ENCODE measurements around the gene CDK15. TPM values are rescaled to one million over a fixed set of nuclear protein-coding genes. Genes with fewer than 3 reads are reported as not detected.
"Not testable (repeated sequence)": the region's sequence is repeated elsewhere in the genome, so short reads cannot be mapped to it uniquely, and the experiment has no call there.

The CDK15 gene
- 0.21 TPM in 2 replicates for total RNA-seq

DNA sequence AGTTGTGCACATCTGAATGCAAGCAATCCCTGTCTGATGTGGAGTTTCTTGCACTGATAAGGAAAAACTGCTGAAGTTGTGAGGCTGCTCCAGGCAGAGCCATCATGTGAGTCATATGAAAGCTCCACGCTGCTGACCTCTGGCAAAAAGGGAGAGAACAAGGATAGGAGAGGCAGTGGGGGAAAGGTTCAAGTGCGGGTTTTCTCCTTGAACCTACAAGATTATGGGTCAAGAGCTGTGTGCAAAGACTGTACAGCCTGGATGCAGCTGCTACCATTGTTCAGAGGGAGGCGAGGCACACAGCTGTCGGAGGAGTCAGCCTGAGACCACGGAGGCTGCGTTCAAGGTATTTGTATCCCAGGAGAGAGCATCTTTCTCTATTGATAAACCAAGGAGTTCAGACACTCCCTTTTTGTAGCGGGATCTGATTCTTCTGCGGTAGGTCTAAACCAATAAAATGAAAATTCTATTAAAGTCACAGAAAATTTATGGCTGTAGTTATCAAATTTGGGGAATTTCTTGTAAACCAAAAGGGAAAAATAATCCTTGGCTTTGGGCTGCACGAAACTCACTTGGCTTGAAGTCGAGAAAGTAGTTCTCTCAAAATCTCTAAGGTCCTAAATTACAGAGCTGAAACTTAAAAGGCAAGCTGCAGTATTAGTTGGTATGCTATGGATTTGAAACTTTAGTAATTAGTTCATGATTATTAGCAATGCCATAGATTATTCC is at the start of gene CDK15:
TSS of gene CDK15 (plus strand) at position 96 of the 729 bp plus-strand sequence. CDS start at position 224, 128 bp downstream.
- Histone ChIP-seq H3K36me3 (ENCODE audit: control insufficient read depth, insufficient read depth, low read length) (no peaks in the 10 kb centered on the region), H3K4me3 (ENCODE audit: low read depth, low read length) (no peak within 1 kb of the TSS), H3K27me3 (ENCODE audit: control insufficient read depth, insufficient read depth, low read length) (no peaks in the 10 kb centered on the region)
- DNase-seq (ENCODE audit: low read depth): no peak
- no peak for TF ChIP-seq CTCF (IDR thresholded peaks at IDR 0.05; ENCODE audit: insufficient read depth, low read length, poor library complexity, severe bottlenecking)

DNA sequence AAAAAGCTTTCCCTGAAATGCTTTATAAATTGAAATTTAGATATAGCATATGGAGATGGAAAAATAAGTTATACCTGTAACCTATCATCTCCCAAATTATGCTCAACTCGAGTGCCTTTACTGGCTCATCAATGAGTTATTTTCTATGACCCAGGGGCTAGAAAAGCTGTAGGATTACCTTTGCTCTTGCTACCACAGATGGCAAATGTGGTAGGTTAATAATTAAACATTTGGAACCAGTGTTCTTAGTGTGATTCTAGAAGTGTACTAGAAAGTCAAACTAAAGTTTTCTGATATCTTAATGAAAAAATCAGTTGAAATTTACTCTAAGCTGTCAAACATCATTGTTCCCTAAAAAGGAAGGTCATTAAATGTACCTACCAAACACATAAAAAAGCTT is 48.1 kb upstream of the CDK15 start:
- no peak for DNase-seq (ENCODE audit: low read depth)
- Histone ChIP-seq H3K4me3 (ENCODE audit: low read depth, low read length) (no peak overlapping the region), H3K27me3 (ENCODE audit: control insufficient read depth, insufficient read depth, low read length) (no peaks in the 10 kb centered on the region), H3K36me3 (ENCODE audit: control insufficient read depth, insufficient read depth, low read length) (peaks cover 2% of the 10 kb centered on the region)
- no peak for TF ChIP-seq CTCF (IDR thresholded peaks at IDR 0.05; ENCODE audit: insufficient read depth, low read length, poor library complexity, severe bottlenecking)

- no peak overlapping the region for H3K4me3 ChIP-seq (ENCODE audit: low read depth, low read length)
- peaks cover 2% of the 10 kb centered on the region for H3K36me3 ChIP-seq (ENCODE audit: control insufficient read depth, insufficient read depth, low read length)
- no peaks in the 10 kb centered on the region for H3K27me3 ChIP-seq (ENCODE audit: control insufficient read depth, insufficient read depth, low read length)
- DNase-seq (ENCODE audit: low read depth): no peak
- TF ChIP-seq CTCF (IDR thresholded peaks at IDR 0.05; ENCODE audit: insufficient read depth, low read length, poor library complexity, severe bottlenecking): no peak
These were observed 47.5 kb upstream of the CDK15 start for GRCh38 chr2:201758873-201759272.

DNA sequence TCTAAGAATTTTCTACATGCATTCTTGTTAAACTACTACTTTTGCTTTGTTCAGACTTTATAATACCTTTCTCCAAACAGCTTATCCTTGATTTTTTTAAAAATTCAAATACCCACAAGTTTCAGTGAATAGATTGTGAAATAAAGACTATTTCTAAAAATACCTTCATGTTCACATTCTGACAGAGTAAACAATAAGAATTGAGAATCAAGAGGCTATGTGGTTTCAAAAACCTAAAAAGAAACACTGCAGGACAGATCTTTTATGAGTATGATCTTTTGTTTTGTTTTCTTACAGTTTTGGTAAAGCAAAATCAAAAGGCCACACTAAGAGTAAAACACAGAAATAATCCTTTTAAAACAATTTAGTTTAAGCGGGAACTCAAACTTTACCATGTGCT is 46.8 kb upstream of the CDK15 start:
- no peak for TF ChIP-seq CTCF (IDR thresholded peaks at IDR 0.05; ENCODE audit: insufficient read depth, low read length, poor library complexity, severe bottlenecking)
- H3K36me3 ChIP-seq (ENCODE audit: control insufficient read depth, insufficient read depth, low read length): peaks cover 2% of the 10 kb centered on the region
- DNase-seq (ENCODE audit: low read depth): no peak

DNA sequence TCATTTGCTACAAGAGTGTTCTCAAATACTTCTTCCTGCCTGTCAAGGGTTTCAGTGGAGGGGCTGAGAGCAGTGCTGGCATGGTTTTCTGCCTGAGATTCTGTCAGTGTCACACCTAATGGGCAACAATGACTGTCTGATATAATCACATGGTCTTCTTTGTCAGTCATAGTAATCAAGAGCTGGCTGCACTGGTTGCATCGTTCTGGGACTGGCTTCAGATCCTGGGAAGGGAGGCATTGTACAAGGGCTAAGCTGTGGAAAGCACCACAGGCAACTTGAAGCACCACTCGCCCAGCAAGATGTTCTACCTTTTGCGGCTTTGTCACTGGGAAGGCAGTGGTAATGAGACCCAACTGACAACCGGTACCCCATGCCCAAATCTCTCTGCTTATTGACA is 45.2 kb upstream of the CDK15 start:
- Histone ChIP-seq H3K27me3 (ENCODE audit: control insufficient read depth, insufficient read depth, low read length) (no peaks in the 10 kb centered on the region), H3K4me3 (ENCODE audit: low read depth, low read length) (no peak overlapping the region), H3K36me3 (ENCODE audit: control insufficient read depth, insufficient read depth, low read length) (peaks cover 2% of the 10 kb centered on the region)
- DNase-seq (ENCODE audit: low read depth): no peak
- TF ChIP-seq CTCF (IDR thresholded peaks at IDR 0.05; ENCODE audit: insufficient read depth, low read length, poor library complexity, severe bottlenecking): no peak

More for the DNA sequence above, 46.8 kb upstream of the CDK15 start:
- H3K4me3 ChIP-seq (ENCODE audit: low read depth, low read length): no peak overlapping the region
- H3K27me3 ChIP-seq (ENCODE audit: control insufficient read depth, insufficient read depth, low read length): no peaks in the 10 kb centered on the region

- H3K4me3 ChIP-seq (ENCODE audit: low read depth, low read length); H3K27me3 ChIP-seq (ENCODE audit: control insufficient read depth, insufficient read depth, low read length); DNase-seq (ENCODE audit: low read depth); H3K36me3 ChIP-seq (ENCODE audit: control insufficient read depth, insufficient read depth, low read length): not testable (repeated sequence)
These were observed 41.9 kb upstream of the CDK15 start for GRCh38 chr2:201764469-201764868.

Data from kidney epithelial cell (primary cell).